GM12878 (cell line): ENCODE measurements around the gene CNGA4. TPM values are rescaled to one million over a fixed set of nuclear protein-coding genes. Genes with fewer than 3 reads are reported as not detected.

Source experiments
- ATAC-seq: fragments of 200-7000 bp; cut with Tn5 transposase; 3 replicates; pipeline ENCODE4 v1.9.1; 2020; ENCODE audit warnings: mild to moderate bottlenecking, moderate library complexity
- BruUV-seq: library from RNA; stranded (reverse); fragments of 400-500 nt; replicated peaks from 2 replicates; lab custom pipeline; 2021; lab: Mats Ljungman, UMichigan
- CTCF ChIA-PET: fragments of 300-600 bp; sonication (Branson Sonifier 250); formaldehyde crosslinking; extraction: SDS; loops from one replicate; lab custom pipeline; 2021; ENCODE audit warnings: inconsistent platforms; lab: Yijun Ruan, JAX
- POLR2A ChIA-PET: fragments of 350-600 bp; formaldehyde crosslinking; extraction: SDS; loops from one replicate; lab custom pipeline; 2021; ENCODE audit warnings: inconsistent platforms; lab: Charles Lee
- RAD21 ChIA-PET: fragments of 300-600 bp; sonication (Branson Sonifier 250); formaldehyde crosslinking; loops from one replicate; lab custom pipeline; 2023; ENCODE audit warnings: antibody characterized with exemption; ENCODE audit not compliant: unreplicated experiment; lab: Charles Lee
- SMC1A ChIA-PET: fragments of 300-600 bp; sonication (Branson Sonifier 250); formaldehyde crosslinking; loops from one replicate; lab custom pipeline; 2023; ENCODE audit not compliant: unreplicated experiment, uncharacterized antibody; lab: Charles Lee
- DNase-seq: peaks from one replicate; pipeline ENCODE4 v3.0.0-alpha.2; 2011; ENCODE audit warnings: low read depth, low spot score
- FAIRE-seq: peaks from 3 replicates; lab custom pipeline; 2011; peaks lifted over from hg19 to GRCh38; lab: Jason Lieb, UNC
- H2AFZ ChIP-seq: 2 replicates; pipeline ENCODE4 v1.6.0; 2011; ENCODE audit warnings: low read depth, low read length, control low read depth; ENCODE audit not compliant: control insufficient read depth
- H3K27ac ChIP-seq: 2 replicates; pipeline ENCODE4 v1.5.1; 2011; ENCODE audit warnings: control low read depth; ENCODE audit not compliant: control insufficient read depth, insufficient read depth
- H3K27me3 ChIP-seq, 2 experiments: replicated peaks in 1 of 2; 2 replicates each; pipeline versions ENCODE4 v1.6.0 to v1.6.1; 2011; ENCODE audit warnings: low read length in 1 of 2; ENCODE audit not compliant: control insufficient read depth in 2 of 2, insufficient read depth in 2 of 2
- H3K36me3 ChIP-seq, 2 experiments: 2 replicates each; pipeline ENCODE4 v1.5.1; 2011; ENCODE audit warnings: low read length in 1 of 2; ENCODE audit not compliant: control insufficient read depth in 2 of 2, insufficient read depth in 2 of 2
- H3K4me1 ChIP-seq: 2 replicates; pipeline ENCODE4 v1.6.1; 2011; ENCODE audit warnings: mild to moderate bottlenecking, low read length, moderate library complexity, mixed read lengths; ENCODE audit not compliant: control insufficient read depth, insufficient read depth
- H3K4me2 ChIP-seq: 2 replicates; pipeline ENCODE4 v1.6.0; 2011; ENCODE audit warnings: control low read depth; ENCODE audit not compliant: control insufficient read depth, insufficient read depth
- H3K4me3 ChIP-seq: fragments of 200-600 bp; sonication (generic); 2 replicates; pipeline ENCODE4 v1.5.1; 2016
- H3K79me2 ChIP-seq: 2 replicates; pipeline ENCODE4 v1.6.0; 2011; ENCODE audit warnings: low read length; ENCODE audit not compliant: control insufficient read depth, insufficient read depth
- H3K9ac ChIP-seq: 2 replicates; pipeline ENCODE4 v1.8.0; 2011; ENCODE audit warnings: low read length, control low read depth, mixed read lengths; ENCODE audit not compliant: control insufficient read depth, insufficient read depth
- H3K9me3 ChIP-seq: replicated peaks from 3 replicates; pipeline ENCODE4 v1.5.1; 2011; ENCODE audit warnings: mild to moderate bottlenecking, low read length; ENCODE audit not compliant: control insufficient read depth, insufficient read depth
- H4K20me1 ChIP-seq: 2 replicates; pipeline ENCODE4 v1.6.0; 2011; ENCODE audit not compliant: control insufficient read depth, insufficient read depth
- HCFC1 ChIP-seq: fragments of 150-350 bp; IDR thresholded peaks from 2 replicates; pipeline ENCODE4 v1.6.1; 2014; ENCODE audit warnings: low read length
- PAX8 ChIP-seq: fragments of 450-650 bp; IDR thresholded peaks from 2 replicates; pipeline ENCODE4 v1.6.1; 2017; ENCODE audit warnings: mild to moderate bottlenecking, moderate library complexity
- RFX5 ChIP-seq: IDR thresholded peaks from 2 replicates; pipeline ENCODE4 v1.6.1; 2011; ENCODE audit warnings: low read depth, low read length, improper control_type of control experiment
- ZNF622 ChIP-seq: fragments of 450-650 bp; IDR thresholded peaks from 2 replicates; pipeline ENCODE4 v1.6.1; 2017; ENCODE audit warnings: mild to moderate bottlenecking, inconsistent platforms
- WGBS: methylation state at CpG from one replicate; pipeline ENCODE4 v1.1.6; 2016; ENCODE audit warnings: low lambda C conversion rate; ENCODE audit not compliant: insufficient replicate concordance, insufficient coverage; ENCODE audit errors: missing lambda C conversion rate; 5-methylcytosine and 5-hydroxymethylcytosine counted together
- in situ Hi-C: fragments of 300-500 bp; cut with MboI; formaldehyde crosslinking; loops from 9 replicates; pipeline ENCODE4 v1.14.3; 2018; ENCODE audit warnings: mixed read lengths
- intact Hi-C: fragments of 100-400 bp; cut with micrococcal nuclease; formaldehyde crosslinking; loops from one replicate; pipeline ENCODE4 v1.14.2; 2022; ENCODE audit not compliant: unreplicated experiment
- polyA plus RNA-seq, 11 experiments: library from polyadenylated mRNA; depleted of rRNA in 4 of 11; unstranded in 6 of 11; stranded (reverse) in 5 of 11; fragments of >200 nt; fragmentation: Nextera tagmentation in 4 of 11; fragmentation: Illumina TruSeq in 1 of 11; extraction: Ambion mirVana in 4 of 11; extraction: Trizol in 1 of 11; gene quantifications; 1 replicate in 1 of 11; 2 replicates in 10 of 11; pipeline versions ENCODE4 v1.2.1 to v1.2.3, GENCODE V29; 2011 to 2016; ENCODE audit warnings: inconsistent platforms in 2 of 11, missing spikeins in 2 of 11, low read depth in 1 of 11
- total RNA-seq, 4 experiments: library from RNA; depleted of rRNA in 3 of 4; stranded (reverse); fragments of >200 nt in 3 of 4; fragmentation: Illumina TruSeq in 1 of 4; extraction: Trizol in 1 of 4; gene quantifications; 2 replicates each; pipeline versions ENCODE4 v1.2.1 to v1.2.3, GENCODE V29; 2013 to 2021
- TF ChIP-seq, protein P1 (sequence below): fragments of 450-650 bp; IDR thresholded peaks from 2 replicates; pipeline ENCODE4 v1.6.1; 2018; ENCODE audit warnings: borderline replicate concordance, mild to moderate bottlenecking; ENCODE audit not compliant: partially characterized antibody

The CNGA4 gene
- total and polyA plus RNA-seq, 10 of the 15 experiments (the other 5 are each of a cell fraction or from before 2014, with no cell fraction given), result 0.05 to 0.26 (median 0.07) TPM; not detected in 5

GRCh38 chr11:6223854-6224253, 15.0 kb upstream of the CNGA4 start (continued):
- TF ChIP-seq, protein P1, sequence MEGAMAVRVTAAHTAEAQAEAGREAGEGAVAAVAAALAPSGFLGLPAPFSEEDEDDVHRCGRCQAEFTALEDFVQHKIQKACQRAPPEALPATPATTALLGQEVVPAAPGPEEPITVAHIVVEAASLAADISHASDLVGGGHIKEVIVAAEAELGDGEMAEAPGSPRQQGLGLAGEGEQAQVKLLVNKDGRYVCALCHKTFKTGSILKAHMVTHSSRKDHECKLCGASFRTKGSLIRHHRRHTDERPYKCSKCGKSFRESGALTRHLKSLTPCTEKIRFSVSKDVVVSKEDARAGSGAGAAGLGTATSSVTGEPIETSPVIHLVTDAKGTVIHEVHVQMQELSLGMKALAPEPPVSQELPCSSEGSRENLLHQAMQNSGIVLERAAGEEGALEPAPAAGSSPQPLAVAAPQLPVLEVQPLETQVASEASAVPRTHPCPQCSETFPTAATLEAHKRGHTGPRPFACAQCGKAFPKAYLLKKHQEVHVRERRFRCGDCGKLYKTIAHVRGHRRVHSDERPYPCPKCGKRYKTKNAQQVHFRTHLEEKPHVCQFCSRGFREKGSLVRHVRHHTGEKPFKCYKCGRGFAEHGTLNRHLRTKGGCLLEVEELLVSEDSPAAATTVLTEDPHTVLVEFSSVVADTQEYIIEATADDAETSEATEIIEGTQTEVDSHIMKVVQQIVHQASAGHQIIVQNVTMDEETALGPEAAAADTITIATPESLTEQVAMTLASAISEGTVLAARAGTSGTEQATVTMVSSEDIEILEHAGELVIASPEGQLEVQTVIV, result no peak
- TF ChIP-seq ZNF622, result no peak

DNA sequence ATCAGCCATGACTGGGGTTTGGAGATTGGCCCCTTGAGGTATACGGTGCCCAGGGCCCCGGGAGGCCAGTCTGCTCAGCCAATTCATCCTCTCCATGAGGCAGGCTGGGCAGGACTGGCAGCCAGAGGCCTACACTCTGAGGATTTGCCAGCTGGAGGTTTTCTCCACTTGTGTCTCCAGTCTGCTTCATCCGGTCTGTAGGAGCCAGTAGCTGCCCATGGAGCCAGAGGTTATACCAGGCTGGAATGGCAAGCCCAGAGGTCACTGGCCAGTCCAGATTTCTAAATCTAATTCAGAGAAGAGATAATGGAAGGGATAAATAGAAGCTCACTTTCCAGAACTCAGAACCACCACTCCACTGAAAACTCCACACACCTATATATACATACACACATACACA, 14.5 kb upstream of the CNGA4 start:
- Histone ChIP-seq H2AFZ (no peak overlapping the region), H3K79me2 (peaks cover 2% of the 10 kb centered on the region)
- FAIRE-seq (no peak), DNase-seq (no peak)
- ChIA-PET CTCF (interaction anchor here (1.5 kb wide), 1 partner anchor 127 kb away, joined by 3 read pairs; no protein-coding TSS in a partner anchor), POLR2A (interaction anchor here (1.5 kb wide), 1 partner anchor 10 kb away, joined by 3 read pairs; no protein-coding TSS in a partner anchor), SMC1A (interaction anchor here (0.6 to 1.4 kb wide), 2 partner anchors 8 to 169 kb away, joined by 3 to 5 read pairs; no protein-coding TSS in a partner anchor)
- intact Hi-C loops, result no loop called here
- in situ Hi-C loops, result no loop called here
- BruUV-seq, result no TSS peak
- TF ChIP-seq RFX5 (no peak), PAX8 (no peak), HCFC1 (no peak)
- TF ChIP-seq, all 136 proteins: peak for 0
- Histone ChIP-seq H3K4me1 (no peaks in the 10 kb centered on the region; the same call in 1 of the 2 replicates), H4K20me1 (no peaks in the 10 kb centered on the region), H3K4me2 (no peak overlapping the region), H3K27me3 (no peaks in the 10 kb centered on the region), H3K36me3 (peaks cover 15 to 17% of the 10 kb centered on the region in 2 experiments), H3K9ac (no peak overlapping the region), H3K4me3 (no peak overlapping the region), H3K27ac (no peak overlapping the region), H3K9me3 (no peaks in the 10 kb centered on the region; the same call in 2 of the 3 replicates)
- ATAC-seq, result no peak
- 100% methylated on average over 3 of the region's 3 CpGs for WGBS
- RAD21 ChIA-PET, result no interaction called here
